SK-N-SH (cell line): ENCODE data around the gene VMP1. TPM values are rescaled to one million over a fixed set of nuclear protein-coding genes. Genes with fewer than 3 reads are reported as not detected.

ENCODE experiments used
- CTCF ChIA-PET: fragments of 300-600, 350-600 bp; formaldehyde crosslinking; extraction: SDS; loops from one replicate; lab custom pipeline; 2021; lab: Yijun Ruan, JAX
- POLR2A ChIA-PET: fragments of 350-600 bp; sonication (Branson Sonifier 250); formaldehyde crosslinking; extraction: SDS; loops from one replicate; lab custom pipeline; 2020; ENCODE audit warnings: antibody characterized with exemption, inconsistent platforms; lab: Yijun Ruan, JAX
- DNase-seq: peaks from one replicate; pipeline ENCODE4 v3.0.0; 2012
- H2AFZ ChIP-seq: fragments of 200-600 bp; sonication (generic); 2 replicates; pipeline ENCODE4 v1.8.1; 2016; ENCODE audit warnings: antibody characterized with exemption, mild to moderate bottlenecking, low read depth
- H3F3A ChIP-seq: fragments of 200-600 bp; sonication (generic); replicated peaks from 2 replicates; pipeline ENCODE3; 2016; ENCODE audit warnings: antibody characterized with exemption, mild to moderate bottlenecking; ENCODE audit not compliant: insufficient read depth
- H3K27ac ChIP-seq, 2 experiments: fragments of 200-500 bp in 1 of 2; fragments of 200-600 bp in 1 of 2; sonication (Bioruptor generic) in 1 of 2; sonication (generic), shearing (Covaris generic) in 1 of 2; 2 replicates each; pipeline versions ENCODE4 v1.5.1 to v1.6.1; 2014 to 2016; ENCODE audit warnings: low read depth in 2 of 2, inconsistent platforms in 1 of 2, low read length in 1 of 2, mild to moderate bottlenecking in 1 of 2, mixed read lengths in 1 of 2
- H3K27me3 ChIP-seq: fragments of 200-600 bp; sonication (generic), shearing (Covaris generic); 2 replicates; pipeline ENCODE4 v1.6.1; 2016; ENCODE audit warnings: mixed run types; ENCODE audit not compliant: insufficient read depth
- H3K36me3 ChIP-seq, 2 experiments: fragments of 200-500 bp in 1 of 2; fragments of 200-600 bp in 1 of 2; sonication (Bioruptor generic) in 1 of 2; sonication (generic) in 1 of 2; replicated peaks in 1 of 2; 2 replicates each; pipeline versions ENCODE3 to v1.5.1; 2014 to 2016; ENCODE audit warnings: low read length in 1 of 2, mild to moderate bottlenecking in 1 of 2; ENCODE audit not compliant: insufficient read depth in 2 of 2, control insufficient read depth in 1 of 2
- H3K4me1 ChIP-seq, 2 experiments: fragments of 200-500 bp in 1 of 2; fragments of 200-600 bp in 1 of 2; sonication (Bioruptor generic) in 1 of 2; sonication (generic), shearing (Covaris generic) in 1 of 2; 2 replicates each; pipeline versions ENCODE4 v1.5.1 to v1.6.1; 2014 to 2016; ENCODE audit warnings: low read depth in 1 of 2, low read length in 1 of 2, mixed run types in 1 of 2; ENCODE audit not compliant: insufficient read depth in 2 of 2, control insufficient read depth in 1 of 2
- H3K4me2 ChIP-seq: fragments of 200-600 bp; sonication (generic), shearing (Covaris generic); 2 replicates; pipeline ENCODE4 v1.6.1; 2017; ENCODE audit warnings: mixed run types
- H3K4me3 ChIP-seq, 2 experiments: fragments of 200-500 bp in 1 of 2; fragments of 200-600 bp in 1 of 2; sonication (Bioruptor generic) in 1 of 2; sonication (generic), shearing (Covaris generic) in 1 of 2; 2 replicates each; pipeline versions ENCODE4 v1.5.1 to v1.8.1; 2014 to 2016; ENCODE audit warnings: low read depth in 2 of 2, inconsistent platforms in 1 of 2, low read length in 1 of 2, mild to moderate bottlenecking in 1 of 2, mixed read lengths in 1 of 2, moderate library complexity in 1 of 2
- H3K79me2 ChIP-seq: fragments of 200-600 bp; sonication (generic); 2 replicates; pipeline ENCODE4 v1.8.1; 2017; ENCODE audit warnings: mild to moderate bottlenecking; ENCODE audit not compliant: insufficient read depth
- H3K9ac ChIP-seq: fragments of 200-600 bp; sonication (generic); 2 replicates; pipeline ENCODE4 v1.6.1; 2017; ENCODE audit warnings: mixed run types
- H3K9me2 ChIP-seq: fragments of 200-600 bp; sonication (generic); 2 replicates; pipeline ENCODE4 v1.6.1; 2017; ENCODE audit warnings: mixed run types
- H3K9me3 ChIP-seq: fragments of 200-600 bp; sonication (generic); 2 replicates; pipeline ENCODE4 v1.6.1; 2017; ENCODE audit warnings: mixed run types, mild to moderate bottlenecking, moderate library complexity
- H4K20me1 ChIP-seq: fragments of 200-600 bp; sonication (generic); 2 replicates; pipeline ENCODE4 v1.6.1; 2017; ENCODE audit warnings: mild to moderate bottlenecking, mixed run types; ENCODE audit not compliant: insufficient read depth
- EZH2phosphoT487 ChIP-seq: fragments of 200-600 bp; sonication (generic); IDR thresholded peaks from 2 replicates; pipeline ENCODE4 v1.6.1; 2017; ENCODE audit warnings: low read depth, mixed run types, mild to moderate bottlenecking, antibody characterized with exemption, moderate library complexity, borderline replicate concordance
- GATA2 ChIP-seq: sonication (generic); formaldehyde crosslinking; IDR thresholded peaks from 2 replicates; pipeline ENCODE4 v1.5.0; 2020; ENCODE audit warnings: mild to moderate bottlenecking, missing genetic modification reagents
- IRF3 ChIP-seq: fragments of 150-350 bp; IDR thresholded peaks from 2 replicates; pipeline ENCODE4 v1.6.1; 2016; ENCODE audit warnings: mild to moderate bottlenecking, low read depth, low read length
- JUND ChIP-seq: IDR thresholded peaks from 2 replicates; pipeline ENCODE4 v1.4.0; 2012
- MXI1 ChIP-seq: IDR thresholded peaks from 2 replicates; pipeline ENCODE4 v1.6.1; 2012; ENCODE audit warnings: mild to moderate bottlenecking, low read depth, low read length, improper control_type of control experiment
- NFIC ChIP-seq: IDR thresholded peaks from 2 replicates; pipeline ENCODE4 v1.4.0; 2012; ENCODE audit warnings: borderline replicate concordance
- PBX3 ChIP-seq: IDR thresholded peaks from 2 replicates; pipeline ENCODE4; 2012
- RAD21 ChIP-seq: IDR thresholded peaks from 2 replicates; pipeline ENCODE4 v1.6.1; 2012; ENCODE audit warnings: mild to moderate bottlenecking, low read length
- RFX5 ChIP-seq: IDR thresholded peaks from 2 replicates; pipeline ENCODE4 v1.6.1; 2012; ENCODE audit warnings: mild to moderate bottlenecking, improper control_type of control experiment, low read length
- RXRA ChIP-seq: IDR thresholded peaks from 2 replicates; pipeline ENCODE4 v1.4.0; 2012; ENCODE audit warnings: low read depth, mild to moderate bottlenecking, borderline replicate concordance
- SIN3A ChIP-seq: IDR thresholded peaks from 2 replicates; pipeline ENCODE4 v1.6.1; 2012; ENCODE audit warnings: low read depth, mild to moderate bottlenecking, low read length, moderate library complexity, borderline replicate concordance
- TAF1 ChIP-seq: IDR thresholded peaks from 2 replicates; pipeline ENCODE4 v1.6.1; 2012; ENCODE audit warnings: low read depth, mild to moderate bottlenecking, low read length, moderate library complexity, borderline replicate concordance
- YY1 ChIP-seq: IDR thresholded peaks from 2 replicates; pipeline ENCODE4 v1.4.0; 2012; ENCODE audit warnings: low read depth, mild to moderate bottlenecking
- ZBTB33 ChIP-seq: IDR thresholded peaks from 2 replicates; pipeline ENCODE4 v1.4.0; 2012; ENCODE audit warnings: low read depth, borderline replicate concordance
- WGBS: methylation state at CpG from one replicate; pipeline ENCODE4 v1.1.6; 2017; ENCODE audit warnings: low lambda C conversion rate; 5-methylcytosine and 5-hydroxymethylcytosine counted together
- polyA plus RNA-seq, 3 experiments: library from polyadenylated mRNA; depleted of rRNA; stranded (reverse); fragments of >200 nt; gene quantifications; 2 replicates each; pipeline ENCODE4 v1.2.3, GENCODE V29; 2012
- TF ChIP-seq, protein P1 (sequence below): IDR thresholded peaks from 2 replicates; pipeline ENCODE4 v1.4.0; 2012; ENCODE audit warnings: low read depth
- TF ChIP-seq, protein P2 (sequence below): fragments of 150-350 bp; IDR thresholded peaks from 2 replicates; pipeline ENCODE4 v1.6.1; 2017; ENCODE audit warnings: antibody characterized with exemption, low read length, low read depth, borderline replicate concordance
- TF ChIP-seq, protein P3 (sequence below): fragments of 200-600 bp; sonication (generic); IDR thresholded peaks from 2 replicates; pipeline ENCODE4 v1.6.1; 2017; ENCODE audit warnings: antibody characterized with exemption, mild to moderate bottlenecking, moderate library complexity

The VMP1 gene
- polyA plus RNA-seq, 1 of the 3 experiments (the other 2 are of a cell fraction): 169 TPM

- Histone ChIP-seq H3K27me3 (no peaks in the 10 kb centered on the region), H4K20me1 (no peaks in the 10 kb centered on the region), H2AFZ (no peak overlapping the region), H3K27ac (no peak overlapping the region), H3K9me3 (peaks cover 11% of the 10 kb centered on the region; the same call in 1 of the 2 replicates), H3F3A (peaks cover 18% of the 10 kb centered on the region), H3K4me2 (no peak overlapping the region), H3K4me3 (no peak overlapping the region), H3K79me2 (peaks cover 28% of the 10 kb centered on the region), H3K36me3 (peaks cover 26 to 39% of the 10 kb centered on the region in 2 experiments), H3K4me1 (no peaks in the 10 kb centered on the region), H3K9me2 (no peaks in the 10 kb centered on the region), H3K9ac (no peak overlapping the region)
- ChIA-PET POLR2A (no interaction called here), CTCF (interaction anchor here (0.8 to 2.5 kb wide), 9 partner anchors 9 to 341 kb away, joined by 3 to 16 read pairs (median 3); no protein-coding TSS in a partner anchor)
- TF ChIP-seq YY1 (no peak), TAF1 (no peak), EZH2phosphoT487 (no peak), RAD21 (no peak), GATA2 (CRISPR knock-in tag) (no peak), PBX3 (no peak)
- TF ChIP-seq, protein P1, sequence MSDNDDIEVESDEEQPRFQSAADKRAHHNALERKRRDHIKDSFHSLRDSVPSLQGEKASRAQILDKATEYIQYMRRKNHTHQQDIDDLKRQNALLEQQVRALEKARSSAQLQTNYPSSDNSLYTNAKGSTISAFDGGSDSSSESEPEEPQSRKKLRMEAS: no peak
- WGBS: 97% methylated on average over 2 of the region's 2 CpGs
- DNase-seq: no peak
Measured at GRCh38 chr17:59745040-59745439, 37.6 kb downstream of the VMP1 start.

- no peaks in the 10 kb centered on the region for H4K20me1 ChIP-seq
- H3K36me3 ChIP-seq: peaks cover 13 to 26% of the 10 kb centered on the region in 2 experiments
- H3K4me1 ChIP-seq: peaks cover 0 to 3% of the 10 kb centered on the region in 2 experiments; a peak in 1 of 4 replicates
- H3K9me2 ChIP-seq: no peaks in the 10 kb centered on the region
- peak overlapping the region; percentile 4 to 54; a peak in 3 of 4 replicates for H3K27ac ChIP-seq
- 90% methylated on average over 4 of the region's 4 CpGs for WGBS
- H3K27me3 ChIP-seq: no peaks in the 10 kb centered on the region
- no peak overlapping the region for H2AFZ ChIP-seq
- peaks cover 11% of the 10 kb centered on the region; the same call in 1 of the 2 replicates for H3K9me3 ChIP-seq
- H3K9ac ChIP-seq: no peak overlapping the region
- CTCF ChIA-PET: interaction anchor here (0.6 to 3.4 kb wide), 34 partner anchors 9 to 343 kb away, joined by 3 to 16 read pairs (median 3); no protein-coding TSS in a partner anchor
- peaks cover 22% of the 10 kb centered on the region for H3F3A ChIP-seq
- H3K4me3 ChIP-seq: no peak overlapping the region; a peak in 1 of 4 replicates
- POLR2A ChIA-PET: no interaction called here
- H3K79me2 ChIP-seq: peaks cover 40% of the 10 kb centered on the region
- peak; percentile 44 for DNase-seq
- no peak overlapping the region for H3K4me2 ChIP-seq
- TF ChIP-seq, protein P2, sequence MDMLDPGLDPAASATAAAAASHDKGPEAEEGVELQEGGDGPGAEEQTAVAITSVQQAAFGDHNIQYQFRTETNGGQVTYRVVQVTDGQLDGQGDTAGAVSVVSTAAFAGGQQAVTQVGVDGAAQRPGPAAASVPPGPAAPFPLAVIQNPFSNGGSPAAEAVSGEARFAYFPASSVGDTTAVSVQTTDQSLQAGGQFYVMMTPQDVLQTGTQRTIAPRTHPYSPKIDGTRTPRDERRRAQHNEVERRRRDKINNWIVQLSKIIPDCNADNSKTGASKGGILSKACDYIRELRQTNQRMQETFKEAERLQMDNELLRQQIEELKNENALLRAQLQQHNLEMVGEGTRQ: no peak
- TF ChIP-seq RFX5 (no peak), IRF3 (no peak), NFIC (no peak), ZBTB33 (no peak), RXRA (no peak), EZH2phosphoT487 (no peak), MXI1 (no peak), SIN3A (no peak), RAD21 (peak; percentile 76), JUND (no peak), TAF1 (no peak)
- TF ChIP-seq, protein P3, sequence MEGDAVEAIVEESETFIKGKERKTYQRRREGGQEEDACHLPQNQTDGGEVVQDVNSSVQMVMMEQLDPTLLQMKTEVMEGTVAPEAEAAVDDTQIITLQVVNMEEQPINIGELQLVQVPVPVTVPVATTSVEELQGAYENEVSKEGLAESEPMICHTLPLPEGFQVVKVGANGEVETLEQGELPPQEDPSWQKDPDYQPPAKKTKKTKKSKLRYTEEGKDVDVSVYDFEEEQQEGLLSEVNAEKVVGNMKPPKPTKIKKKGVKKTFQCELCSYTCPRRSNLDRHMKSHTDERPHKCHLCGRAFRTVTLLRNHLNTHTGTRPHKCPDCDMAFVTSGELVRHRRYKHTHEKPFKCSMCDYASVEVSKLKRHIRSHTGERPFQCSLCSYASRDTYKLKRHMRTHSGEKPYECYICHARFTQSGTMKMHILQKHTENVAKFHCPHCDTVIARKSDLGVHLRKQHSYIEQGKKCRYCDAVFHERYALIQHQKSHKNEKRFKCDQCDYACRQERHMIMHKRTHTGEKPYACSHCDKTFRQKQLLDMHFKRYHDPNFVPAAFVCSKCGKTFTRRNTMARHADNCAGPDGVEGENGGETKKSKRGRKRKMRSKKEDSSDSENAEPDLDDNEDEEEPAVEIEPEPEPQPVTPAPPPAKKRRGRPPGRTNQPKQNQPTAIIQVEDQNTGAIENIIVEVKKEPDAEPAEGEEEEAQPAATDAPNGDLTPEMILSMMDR: peak; percentile 95
- TF ChIP-seq, protein P1: no peak
Measured at GRCh38 chr17:59746849-59747445, 39.5 kb downstream of the VMP1 start.
